ENCODE results near the gene BOD1L1. TPM values are rescaled to one million over a fixed set of nuclear protein-coding genes. Genes with fewer than 3 reads are reported as not detected.

BOD1L1 gene
- total and polyA plus RNA-seq, 8 donors, result 6.5 to 18.4 (median 10.7) TPM

DNA sequence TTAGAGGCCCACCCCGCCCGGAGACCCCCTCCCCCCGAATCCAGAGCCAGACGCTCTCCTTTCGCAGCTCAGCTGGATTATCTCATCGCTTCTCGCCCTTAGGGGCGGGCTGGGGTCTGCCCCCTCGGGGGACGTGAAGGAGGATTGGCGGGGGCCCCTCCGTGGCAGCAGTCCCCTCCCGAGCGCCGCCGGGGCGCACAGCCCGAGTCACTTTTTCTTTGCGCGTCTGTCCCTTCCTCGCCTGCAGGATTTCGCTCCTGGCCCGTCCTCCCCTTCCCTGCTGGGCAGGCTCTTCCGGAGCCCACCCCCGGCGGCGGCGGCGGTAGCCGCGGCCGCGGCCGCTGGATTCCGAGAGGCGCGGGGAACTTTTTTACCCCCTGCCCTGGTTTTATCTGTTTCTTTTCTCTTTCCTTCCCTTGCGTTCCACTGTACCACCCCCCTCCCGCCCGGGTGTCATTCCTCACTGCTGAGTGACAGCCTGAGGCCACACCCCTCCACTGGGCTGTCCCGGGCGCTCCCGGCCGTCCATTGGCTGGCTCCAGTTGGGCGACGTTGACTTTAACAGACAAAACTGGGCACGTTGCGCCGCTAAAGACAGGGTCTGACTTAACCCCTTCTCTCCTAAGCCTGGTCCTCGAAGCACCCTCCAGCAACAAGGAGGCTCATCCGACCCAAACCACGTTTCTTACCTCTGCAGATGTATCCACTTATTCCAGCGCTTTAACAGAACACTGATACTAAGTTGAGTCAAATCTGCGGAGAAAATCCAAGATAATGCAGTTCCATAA lies 82.7 kb downstream of the BOD1L1 start:
- peaks cover 0 to 16% (median 9%) of the 10 kb centered on the region in 3 donors for H3K4me1 ChIP-seq
- DNase-seq (peak; percentile 49 to 82 (median 67)), ATAC-seq (peak; percentile 75 to 84 (median 80)), FAIRE-seq (no peak)
- H3K27me3 ChIP-seq, result peaks cover 12 to 69% (median 21%) of the 10 kb centered on the region in 4 donors
- intact Hi-C loops (cut with DNase I), result loop anchor here in 1 of 3 donors (5.0 kb wide), 2 partner anchors 692 to 817 kb away; no protein-coding TSS in a partner anchor
- 1 to 3% methylated on average over 38 to 54 of the region's 54 CpGs for WGBS, 2 donors
- no peaks in the 10 kb centered on the region for H3K36me3 ChIP-seq
- no peaks in the 10 kb centered on the region for H3K9me3 ChIP-seq
- TF ChIP-seq, protein P1, sequence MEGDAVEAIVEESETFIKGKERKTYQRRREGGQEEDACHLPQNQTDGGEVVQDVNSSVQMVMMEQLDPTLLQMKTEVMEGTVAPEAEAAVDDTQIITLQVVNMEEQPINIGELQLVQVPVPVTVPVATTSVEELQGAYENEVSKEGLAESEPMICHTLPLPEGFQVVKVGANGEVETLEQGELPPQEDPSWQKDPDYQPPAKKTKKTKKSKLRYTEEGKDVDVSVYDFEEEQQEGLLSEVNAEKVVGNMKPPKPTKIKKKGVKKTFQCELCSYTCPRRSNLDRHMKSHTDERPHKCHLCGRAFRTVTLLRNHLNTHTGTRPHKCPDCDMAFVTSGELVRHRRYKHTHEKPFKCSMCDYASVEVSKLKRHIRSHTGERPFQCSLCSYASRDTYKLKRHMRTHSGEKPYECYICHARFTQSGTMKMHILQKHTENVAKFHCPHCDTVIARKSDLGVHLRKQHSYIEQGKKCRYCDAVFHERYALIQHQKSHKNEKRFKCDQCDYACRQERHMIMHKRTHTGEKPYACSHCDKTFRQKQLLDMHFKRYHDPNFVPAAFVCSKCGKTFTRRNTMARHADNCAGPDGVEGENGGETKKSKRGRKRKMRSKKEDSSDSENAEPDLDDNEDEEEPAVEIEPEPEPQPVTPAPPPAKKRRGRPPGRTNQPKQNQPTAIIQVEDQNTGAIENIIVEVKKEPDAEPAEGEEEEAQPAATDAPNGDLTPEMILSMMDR (IDR thresholded peaks at IDR 0.05), result no peak
- H3K4me3 ChIP-seq, result peak overlapping the region; percentile 12 to 67 (median 40)
- peak overlapping the region in 1 of 4 donors; percentile 11 for H3K27ac ChIP-seq

DNA sequence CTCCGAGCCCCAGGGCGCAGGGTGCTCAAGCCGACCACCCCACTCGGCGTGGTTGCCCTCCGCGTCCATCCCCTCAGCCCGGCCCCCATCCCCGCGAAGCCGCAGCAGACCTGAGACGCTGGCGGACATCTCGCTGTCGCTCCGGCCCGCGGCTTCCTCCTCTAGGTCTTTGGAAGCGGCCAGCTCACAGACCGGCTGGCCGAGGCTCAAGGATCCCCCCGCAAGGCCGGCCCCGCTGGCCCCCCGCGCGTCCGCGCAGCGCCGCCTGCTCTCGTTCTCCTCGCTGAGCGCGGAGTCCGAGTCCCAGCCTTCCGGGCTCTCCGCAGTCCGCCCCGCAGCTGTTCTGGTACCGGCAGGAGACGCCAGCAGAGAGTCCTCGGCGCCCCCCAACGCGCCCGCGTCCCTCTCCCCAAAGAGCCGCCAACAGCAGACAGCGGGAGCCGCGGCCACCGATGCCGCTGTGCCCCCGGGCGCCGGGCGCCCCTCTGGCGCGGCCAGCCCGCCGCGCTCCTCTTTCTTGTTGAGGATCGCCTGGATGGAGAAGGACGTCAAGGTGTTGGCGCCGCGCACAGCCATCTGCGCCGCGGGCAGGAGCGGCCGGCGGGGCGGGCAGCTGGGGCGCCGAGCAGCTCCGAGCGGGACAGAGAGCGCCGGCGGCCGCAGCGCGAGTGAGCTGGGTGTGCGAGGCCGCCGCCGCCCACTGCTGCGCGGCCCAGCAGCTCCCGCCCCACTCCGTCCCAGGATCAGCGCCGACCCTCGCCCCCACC lies 83.5 kb downstream of the BOD1L1 start, which contains the start of gene NKX3-2:
NKX3-2 (minus strand) TSS at position 670 of the 767 bp plus-strand sequence; CDS start at position 576, 94 bp downstream.
- H3K27me3 ChIP-seq, result peaks cover 7 to 77% (median 21%) of the 10 kb centered on the region in 4 donors
- intact Hi-C loops (cut with DNase I), result loop anchor here in 1 of 3 donors (5.0 kb wide), 2 partner anchors 692 to 817 kb away; no protein-coding TSS in a partner anchor
- H3K4me1 ChIP-seq, result peaks cover 0 to 17% (median 9%) of the 10 kb centered on the region in 3 donors
- ATAC-seq, result peak; percentile 50 to 63 (median 60)
- TF ChIP-seq, protein P1 (IDR thresholded peaks at IDR 0.05), result no peak
- FAIRE-seq, result no peak
- peak within 1 kb of the TSS in 1 of 4 donors; percentile 11 for H3K27ac ChIP-seq
- DNase-seq, result no peak
- no peaks in the 10 kb centered on the region for H3K36me3 ChIP-seq
- no peaks in the 10 kb centered on the region for H3K9me3 ChIP-seq
- WGBS, 2 donors, result 3 to 4% methylated on average over 57 to 96 of the region's 96 CpGs
- peak within 1 kb of the TSS; percentile 12 to 67 (median 40) for H3K4me3 ChIP-seq

DNA sequence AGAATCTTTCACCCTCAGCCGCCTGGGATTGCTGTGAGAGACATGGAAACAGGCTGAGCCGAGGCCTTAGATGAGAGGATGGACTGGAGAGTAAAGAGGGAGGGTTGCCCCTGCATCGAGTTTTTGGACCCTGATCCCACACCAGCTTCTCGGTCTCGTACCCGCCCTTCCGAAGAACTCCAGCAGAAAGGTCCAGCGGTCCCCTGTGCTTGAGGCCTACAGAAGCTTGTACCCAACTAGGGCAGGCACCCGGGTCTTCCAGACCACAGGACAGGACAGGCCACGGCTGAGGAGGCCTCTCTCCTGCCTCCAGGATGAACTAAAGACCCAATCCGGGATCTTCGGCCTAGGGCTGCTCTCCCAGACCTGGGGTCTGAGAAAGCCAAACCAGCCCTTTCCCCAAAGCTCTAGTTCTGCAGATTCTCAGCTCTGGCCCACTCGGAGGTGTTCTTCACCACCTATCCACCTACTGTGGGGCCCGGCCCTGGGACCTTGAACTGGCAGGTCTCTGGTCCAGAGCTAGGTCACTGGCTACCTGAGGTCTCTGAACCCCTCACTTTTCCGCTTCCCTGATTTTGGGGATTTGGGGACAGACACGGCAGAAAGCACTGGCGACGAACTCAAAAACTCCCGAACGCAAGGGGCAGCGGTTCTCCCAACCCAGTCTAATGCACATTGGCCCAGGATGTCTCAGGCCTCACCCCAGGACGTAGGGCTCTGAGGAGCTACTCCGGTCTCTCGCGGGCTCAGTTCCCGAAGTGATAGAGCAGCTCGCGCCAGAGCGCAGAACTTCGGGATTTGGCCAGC lies 84.3 kb downstream of the BOD1L1 start:
- H3K4me3 ChIP-seq, result peak overlapping the region in 2 of 4 donors; percentile 49 to 67
- intact Hi-C loops (cut with DNase I), result loop anchor here in 1 of 3 donors (5.0 kb wide), 2 partner anchors 691 to 816 kb away; no protein-coding TSS in a partner anchor

DNA sequence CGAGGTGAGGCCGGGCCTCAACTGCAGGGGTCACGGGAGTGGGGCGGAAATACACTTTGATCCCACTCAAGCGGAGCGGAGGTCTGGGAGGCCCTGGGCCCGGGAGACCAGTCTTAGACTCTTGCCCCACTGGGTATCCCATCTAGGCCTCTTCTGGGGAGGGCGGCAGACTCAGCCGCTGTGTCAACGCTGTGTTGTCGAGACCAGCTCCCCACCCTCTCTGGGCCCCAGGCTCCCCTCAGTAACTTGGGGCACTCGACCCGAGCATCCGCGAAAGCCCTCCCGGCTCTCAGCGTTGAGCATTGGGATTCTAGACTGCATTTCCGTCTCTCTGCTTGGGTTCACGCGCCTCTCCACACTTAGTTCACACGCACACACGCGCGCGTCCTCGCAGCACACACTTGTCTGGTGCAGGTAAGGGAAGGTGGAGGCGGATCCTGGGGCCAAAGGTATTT lies 84.9 kb downstream of the BOD1L1 start:
- H3K9me3 ChIP-seq, result no peaks in the 10 kb centered on the region
- FAIRE-seq, result no peak
- peaks cover 0 to 77% (median 15%) of the 10 kb centered on the region in 4 donors for H3K27me3 ChIP-seq
- no peak for ATAC-seq
- H3K4me3 ChIP-seq, result peak overlapping the region in 1 of 4 donors; percentile 15
- WGBS, 2 donors, result 32 to 37% methylated on average over 27 of the region's 27 CpGs
- no peak for DNase-seq
- peaks cover 0 to 14% (median 9%) of the 10 kb centered on the region in 3 donors for H3K4me1 ChIP-seq
- H3K27ac ChIP-seq, result no peak overlapping the region
- no peaks in the 10 kb centered on the region for H3K36me3 ChIP-seq
- TF ChIP-seq, protein P1 (IDR thresholded peaks at IDR 0.05), result no peak
- intact Hi-C loops (cut with DNase I), result loop anchor here in 1 of 3 donors (5.0 kb wide), 2 partner anchors 690 to 815 kb away; no protein-coding TSS in a partner anchor

More for the DNA sequence above, 84.3 kb downstream of the BOD1L1 start:
- H3K36me3 ChIP-seq, result no peaks in the 10 kb centered on the region
- FAIRE-seq, result no peak
- DNase-seq, result no peak
- TF ChIP-seq, protein P1 (IDR thresholded peaks at IDR 0.05), result no peak
- H3K9me3 ChIP-seq, result no peaks in the 10 kb centered on the region
- no peak for ATAC-seq
- H3K27me3 ChIP-seq, result peaks cover 2 to 78% (median 19%) of the 10 kb centered on the region in 4 donors
- H3K4me1 ChIP-seq, result peaks cover 0 to 14% (median 9%) of the 10 kb centered on the region in 3 donors
- no peak overlapping the region for H3K27ac ChIP-seq
- WGBS, 2 donors, result 39 to 44% methylated on average over 30 of the region's 30 CpGs

All from pancreas (tissue), 10 donors.